Measurements from ENCODE around the gene PHF19. TPM values are rescaled to one million over a fixed set of nuclear protein-coding genes. Genes with fewer than 3 reads are reported as not detected.

Gene PHF19
- total RNA-seq = 50.2 and 55.3 TPM in 2 replicates

- DNase-seq (no peak), ATAC-seq (ENCODE audit: low read depth) (peak; percentile 5)
- Mint-ChIP-seq H3K9me3 (no peaks in the 10 kb centered on the region), H3K27ac (peak within 1 kb of the TSS; percentile 92), H3K4me3 (peak within 1 kb of the TSS; percentile 96), H3K27me3 (peaks cover 3% of the 10 kb centered on the region), H3K4me1 (peaks cover 54% of the 10 kb centered on the region), H3K36me3 (ENCODE audit: low read depth) (peaks cover 16% of the 10 kb centered on the region)
- intact Hi-C loops (cut with micrococcal nuclease) = loop anchor here (1.0 to 2.0 kb wide), 6 partner anchors 9 to 59 kb away; partner anchors contain the start of genes PSMD5 and TRAF1
- TF ChIP-seq, protein P1, sequence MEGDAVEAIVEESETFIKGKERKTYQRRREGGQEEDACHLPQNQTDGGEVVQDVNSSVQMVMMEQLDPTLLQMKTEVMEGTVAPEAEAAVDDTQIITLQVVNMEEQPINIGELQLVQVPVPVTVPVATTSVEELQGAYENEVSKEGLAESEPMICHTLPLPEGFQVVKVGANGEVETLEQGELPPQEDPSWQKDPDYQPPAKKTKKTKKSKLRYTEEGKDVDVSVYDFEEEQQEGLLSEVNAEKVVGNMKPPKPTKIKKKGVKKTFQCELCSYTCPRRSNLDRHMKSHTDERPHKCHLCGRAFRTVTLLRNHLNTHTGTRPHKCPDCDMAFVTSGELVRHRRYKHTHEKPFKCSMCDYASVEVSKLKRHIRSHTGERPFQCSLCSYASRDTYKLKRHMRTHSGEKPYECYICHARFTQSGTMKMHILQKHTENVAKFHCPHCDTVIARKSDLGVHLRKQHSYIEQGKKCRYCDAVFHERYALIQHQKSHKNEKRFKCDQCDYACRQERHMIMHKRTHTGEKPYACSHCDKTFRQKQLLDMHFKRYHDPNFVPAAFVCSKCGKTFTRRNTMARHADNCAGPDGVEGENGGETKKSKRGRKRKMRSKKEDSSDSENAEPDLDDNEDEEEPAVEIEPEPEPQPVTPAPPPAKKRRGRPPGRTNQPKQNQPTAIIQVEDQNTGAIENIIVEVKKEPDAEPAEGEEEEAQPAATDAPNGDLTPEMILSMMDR (IDR thresholded peaks at IDR 0.05) = no peak
- POLR2A ChIA-PET = interaction anchor here (0.9 to 3.8 kb wide), 12 partner anchors 10 to 83 kb away, joined by 3 to 33 read pairs (median 5); partner anchors contain the start of genes FBXW2 and TRAF1
- CTCF ChIA-PET = interaction anchor here (1.0 kb wide), 1 partner anchor 13 kb away, joined by 4 read pairs; no protein-coding TSS in a partner anchor
These were observed at the start of gene PHF19 for GRCh38 chr9:120876842-120877240. PHF19 (minus strand) TSS chr9:120877188; CDS start chr9:120874741, 2,447 bp downstream.

DNA sequence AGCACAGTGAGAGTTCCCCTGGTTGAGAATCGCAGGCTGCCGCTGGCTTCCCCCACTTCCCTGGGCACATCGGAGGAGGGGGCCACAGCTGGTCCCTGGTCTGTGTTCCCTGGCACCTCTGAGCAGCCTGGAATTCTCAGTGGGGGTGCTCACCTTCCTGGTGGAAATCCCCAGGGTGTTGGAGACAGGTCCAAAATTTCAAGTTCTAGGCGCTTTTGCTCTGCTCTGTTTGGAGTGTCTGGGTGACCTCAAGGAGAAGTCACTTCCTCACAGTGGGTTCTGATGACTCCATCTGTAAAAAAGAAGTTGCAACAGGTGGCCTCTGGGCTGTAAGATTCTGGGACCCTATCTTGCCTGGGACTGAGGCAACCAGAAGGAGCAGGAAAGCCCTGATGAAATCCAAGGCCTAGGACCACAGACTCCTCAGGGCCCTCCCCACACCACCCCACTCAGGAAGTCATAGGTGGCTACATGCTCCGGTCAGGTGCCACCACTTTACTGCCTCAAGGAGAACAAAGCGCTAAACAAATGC lies 49.5 kb upstream of the PHF19 start, which contains the start of gene TRAF1:
Gene TRAF1 (minus strand): TSS at position 400 of the 532 bp plus-strand sequence. CDS start 721 bp downstream, outside the sequence.
- no peaks in the 10 kb centered on the region for H3K9me3 Mint-ChIP-seq
- TF ChIP-seq, protein P1 (IDR thresholded peaks at IDR 0.05) = no peak
- peak; percentile 38 for ATAC-seq (ENCODE audit: low read depth)
- no peaks in the 10 kb centered on the region for H3K27me3 Mint-ChIP-seq
- ChIA-PET POLR2A (interaction anchor here (0.6 to 9.1 kb wide), 17 partner anchors 9 to 231 kb away, joined by 3 to 179 read pairs (median 9); partner anchors contain the start of genes FBXW2 and PHF19), CTCF (interaction anchor here (0.8 to 1.4 kb wide), 5 partner anchors 11 to 58 kb away, joined by 3 to 5 read pairs (median 4); no protein-coding TSS in a partner anchor)
- peak within 1 kb of the TSS; percentile 99 for H3K27ac Mint-ChIP-seq
- H3K36me3 Mint-ChIP-seq (ENCODE audit: low read depth) = peaks cover 43% of the 10 kb centered on the region
- peaks cover 89% of the 10 kb centered on the region for H3K4me1 Mint-ChIP-seq
- DNase-seq = peak; percentile 55
- peak within 1 kb of the TSS; percentile 87 for H3K4me3 Mint-ChIP-seq
- intact Hi-C loops (cut with micrococcal nuclease) = loop anchor here (1.0 to 5.0 kb wide), 6 partner anchors 10 to 344 kb away; partner anchors contain the start of genes CDK5RAP2, CNTRL and PHF19

GRCh38 chr9:120925535-120926396 lies 48.8 kb upstream of the PHF19 start:
- POLR2A ChIA-PET = interaction anchor here (0.6 to 9.1 kb wide), 20 partner anchors 9 to 231 kb away, joined by 3 to 179 read pairs (median 8); partner anchors contain the start of genes FBXW2 and PHF19
- TF ChIP-seq, protein P1 (IDR thresholded peaks at IDR 0.05) = no peak
- CTCF ChIA-PET = interaction anchor here (0.6 to 1.3 kb wide), 7 partner anchors 8 to 57 kb away, joined by 3 to 5 read pairs (median 4); no protein-coding TSS in a partner anchor
- peak overlapping the region; percentile 87 for H3K4me3 Mint-ChIP-seq
- no peaks in the 10 kb centered on the region for H3K27me3 Mint-ChIP-seq
- DNase-seq = peak; percentile 44
- H3K36me3 Mint-ChIP-seq (ENCODE audit: low read depth) = peaks cover 48% of the 10 kb centered on the region
- peak; percentile 51 for ATAC-seq (ENCODE audit: low read depth)
- peak overlapping the region; percentile 99 for H3K27ac Mint-ChIP-seq
- H3K9me3 Mint-ChIP-seq = no peaks in the 10 kb centered on the region
- peaks cover 90% of the 10 kb centered on the region for H3K4me1 Mint-ChIP-seq
- intact Hi-C loops (cut with micrococcal nuclease) = loop anchor here (1.0 to 5.0 kb wide), 6 partner anchors 11 to 343 kb away; partner anchors contain the start of genes CDK5RAP2, CNTRL and PHF19

GRCh38 chr9:120924698-120925534 lies 47.9 kb upstream of the PHF19 start:
- Mint-ChIP-seq H3K27ac (peak overlapping the region; percentile 99), H3K4me1 (peaks cover 91% of the 10 kb centered on the region), H3K36me3 (ENCODE audit: low read depth) (peaks cover 56% of the 10 kb centered on the region), H3K9me3 (no peaks in the 10 kb centered on the region), H3K4me3 (peak overlapping the region; percentile 87), H3K27me3 (no peaks in the 10 kb centered on the region)
- no peak for ATAC-seq (ENCODE audit: low read depth)
- CTCF ChIA-PET = interaction anchor here (0.7 to 1.3 kb wide), 6 partner anchors 9 to 57 kb away, joined by 3 to 5 read pairs (median 4); no protein-coding TSS in a partner anchor
- intact Hi-C loops (cut with micrococcal nuclease) = loop anchor here (5.0 kb wide), 1 partner anchor 343 kb away; the partner anchor contains the start of gene CDK5RAP2
- TF ChIP-seq, protein P1 (IDR thresholded peaks at IDR 0.05) = no peak
- POLR2A ChIA-PET = interaction anchor here (1.0 to 9.1 kb wide), 11 partner anchors 9 to 146 kb away, joined by 3 to 179 read pairs (median 11); partner anchors contain the start of genes FBXW2 and PHF19
- DNase-seq = no peak

Measured in activated B cell treated with CpG ODN at 0.5 μM for 24 hours (primary cell).